GM10266 (cell line): ENCODE results near the gene SDF2.

Source experiments
- DNase-seq: peaks from one replicate; pipeline ENCODE4 v3.0.0; 2012; ENCODE audit errors: extremely low spot score
- CTCF ChIP-seq: IDR thresholded peaks from 2 replicates; pipeline ENCODE4 v1.5.1; 2012; ENCODE audit warnings: mild to moderate bottlenecking, low read depth; ENCODE audit not compliant: control insufficient read depth, insufficient read depth; ENCODE audit errors: missing control alignments

Gene SDF2

GRCh38 chr17:28598389-28598788 is 63.3 kb downstream of the SDF2 start:
- no peak for DNase-seq
- no peak for TF ChIP-seq CTCF
